Measurements from ENCODE around the gene ACOX3. TPM values are rescaled to one million over a fixed set of nuclear protein-coding genes. Genes with fewer than 3 reads are reported as not detected.

The ACOX3 gene
- total and polyA plus RNA-seq, 9 of the 15 experiments (the other 6 are each of a cell fraction or from before 2014, with no cell fraction given): 0.68 to 7.3 (median 3.7) TPM

GRCh38 chr4:8394061-8394519 lies 46.4 kb downstream of the ACOX3 start (continued):
- no peak for TF ChIP-seq MCM5 (IDR thresholded peaks at IDR 0.05; ENCODE audit: low read depth)
- TF ChIP-seq CHCHD3 (CRISPR knock-in tag; IDR thresholded peaks at IDR 0.05): no peak

GRCh38 chr4:8393593-8394038 lies 46.9 kb downstream of the ACOX3 start:
- H3K4me2 ChIP-seq (ENCODE audit: insufficient read depth, low read length): no peak overlapping the region
- no peak for DNase-seq (ENCODE audit: extremely low read depth in 1 of 4, low spot score in 3 of 4)
- H3K4me1 ChIP-seq (replicated peaks in 1 of 2; ENCODE audit: control insufficient read depth in 2 of 2, insufficient read depth in 2 of 2, low read length in 2 of 2): no peaks in the 10 kb centered on the region
- CTCF ChIA-PET (ENCODE audit: low intra/inter-chr PET ratio): no interaction called here
- 57% methylated on average over 7 of the region's 8 CpGs for WGBS (ENCODE audit: insufficient coverage, low coverage, missing lambda C conversion rate)
- in situ Hi-C loops (cut with MboI) (no loop called here), intact Hi-C loops (cut with micrococcal nuclease) (no loop called here)
- TF ChIP-seq TFAP4 (CRISPR knock-in tag; IDR thresholded peaks at IDR 0.05; ENCODE audit: borderline replicate concordance) (0 out of 2 replicates have a peak, but pooled peaks have one; percentile 15), ZNF311 (CRISPR knock-in tag; IDR thresholded peaks at IDR 0.05) (no peak)
- POLR2A ChIA-PET: interaction anchor here (0.6 kb wide), 1 partner anchor 18 kb away, joined by 3 read pairs; no protein-coding TSS in a partner anchor
- H3K9me1 ChIP-seq (ENCODE audit: control insufficient read depth, insufficient read depth, low read length): no peaks in the 10 kb centered on the region
- BruUV-seq (replicated peaks): no TSS peak
- H3K79me2 ChIP-seq (ENCODE audit: control insufficient read depth, insufficient read depth, low read length): no peaks in the 10 kb centered on the region
- no peak for ATAC-seq
- H3K9ac ChIP-seq (ENCODE audit: insufficient read depth in 1 of 2, low read depth in 2 of 2, low read length in 2 of 2): no peak overlapping the region; a peak in 1 of 4 replicates
- FAIRE-seq: no peak
- 0 out of 2 replicates have a peak, but pooled peaks cover 3% of the 10 kb centered on the region for H4K20me1 ChIP-seq (replicated peaks; ENCODE audit: control insufficient read depth, insufficient read depth, low read length)
- H3K9me3 ChIP-seq (replicated peaks; ENCODE audit: control insufficient read depth, insufficient read depth, low read depth, low read length): no peaks in the 10 kb centered on the region
- H2AFZ ChIP-seq (ENCODE audit: low read depth, low read length): no peak overlapping the region
- H3K27ac ChIP-seq (ENCODE audit: extremely low read depth, low read depth, low read length): no peak overlapping the region
- H3K36me3 ChIP-seq (ENCODE audit: control insufficient read depth, insufficient read depth, low read length): no peaks in the 10 kb centered on the region
- no peaks in the 10 kb centered on the region for H3K27me3 ChIP-seq (ENCODE audit: control insufficient read depth in 2 of 2, insufficient read depth in 2 of 2, low read length in 2 of 2)
- H3K4me3 ChIP-seq: no peak overlapping the region

Data from K562 (cell line).